Measurements from ENCODE around the gene RAD51B.

DNA sequence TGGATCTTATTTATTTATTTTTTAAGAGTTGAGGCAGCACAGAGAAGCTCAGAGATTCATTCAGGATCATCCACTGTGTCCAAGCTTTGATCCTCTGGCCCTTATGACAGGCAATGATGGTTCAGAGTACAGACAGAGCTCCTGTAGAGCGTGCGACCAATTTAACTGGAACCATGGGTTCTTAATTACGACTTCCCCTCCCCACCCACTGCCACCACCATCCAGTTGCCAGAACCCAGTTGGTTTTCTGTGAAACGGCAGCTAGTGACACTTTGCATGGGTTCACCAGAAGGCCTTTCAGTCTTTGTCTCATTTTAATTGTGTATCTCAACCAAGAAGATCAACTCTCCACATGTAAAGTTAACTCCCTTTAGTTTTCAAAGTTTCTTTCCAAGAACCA is 495.1 kb downstream of the RAD51B start:
- TF ChIP-seq, protein P1, sequence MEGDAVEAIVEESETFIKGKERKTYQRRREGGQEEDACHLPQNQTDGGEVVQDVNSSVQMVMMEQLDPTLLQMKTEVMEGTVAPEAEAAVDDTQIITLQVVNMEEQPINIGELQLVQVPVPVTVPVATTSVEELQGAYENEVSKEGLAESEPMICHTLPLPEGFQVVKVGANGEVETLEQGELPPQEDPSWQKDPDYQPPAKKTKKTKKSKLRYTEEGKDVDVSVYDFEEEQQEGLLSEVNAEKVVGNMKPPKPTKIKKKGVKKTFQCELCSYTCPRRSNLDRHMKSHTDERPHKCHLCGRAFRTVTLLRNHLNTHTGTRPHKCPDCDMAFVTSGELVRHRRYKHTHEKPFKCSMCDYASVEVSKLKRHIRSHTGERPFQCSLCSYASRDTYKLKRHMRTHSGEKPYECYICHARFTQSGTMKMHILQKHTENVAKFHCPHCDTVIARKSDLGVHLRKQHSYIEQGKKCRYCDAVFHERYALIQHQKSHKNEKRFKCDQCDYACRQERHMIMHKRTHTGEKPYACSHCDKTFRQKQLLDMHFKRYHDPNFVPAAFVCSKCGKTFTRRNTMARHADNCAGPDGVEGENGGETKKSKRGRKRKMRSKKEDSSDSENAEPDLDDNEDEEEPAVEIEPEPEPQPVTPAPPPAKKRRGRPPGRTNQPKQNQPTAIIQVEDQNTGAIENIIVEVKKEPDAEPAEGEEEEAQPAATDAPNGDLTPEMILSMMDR (IDR thresholded peaks at IDR 0.05; ENCODE audit: insufficient read depth, low read length): no peak
- TF ChIP-seq POLR2AphosphoS5 (IDR thresholded peaks at IDR 0.05; ENCODE audit: low read depth) (no peak), GABPA (IDR thresholded peaks at IDR 0.05; ENCODE audit: low read depth) (no peak), SPI1 (IDR thresholded peaks at IDR 0.05; ENCODE audit: borderline replicate concordance, low read depth) (no peak)
- TF ChIP-seq, protein P2, sequence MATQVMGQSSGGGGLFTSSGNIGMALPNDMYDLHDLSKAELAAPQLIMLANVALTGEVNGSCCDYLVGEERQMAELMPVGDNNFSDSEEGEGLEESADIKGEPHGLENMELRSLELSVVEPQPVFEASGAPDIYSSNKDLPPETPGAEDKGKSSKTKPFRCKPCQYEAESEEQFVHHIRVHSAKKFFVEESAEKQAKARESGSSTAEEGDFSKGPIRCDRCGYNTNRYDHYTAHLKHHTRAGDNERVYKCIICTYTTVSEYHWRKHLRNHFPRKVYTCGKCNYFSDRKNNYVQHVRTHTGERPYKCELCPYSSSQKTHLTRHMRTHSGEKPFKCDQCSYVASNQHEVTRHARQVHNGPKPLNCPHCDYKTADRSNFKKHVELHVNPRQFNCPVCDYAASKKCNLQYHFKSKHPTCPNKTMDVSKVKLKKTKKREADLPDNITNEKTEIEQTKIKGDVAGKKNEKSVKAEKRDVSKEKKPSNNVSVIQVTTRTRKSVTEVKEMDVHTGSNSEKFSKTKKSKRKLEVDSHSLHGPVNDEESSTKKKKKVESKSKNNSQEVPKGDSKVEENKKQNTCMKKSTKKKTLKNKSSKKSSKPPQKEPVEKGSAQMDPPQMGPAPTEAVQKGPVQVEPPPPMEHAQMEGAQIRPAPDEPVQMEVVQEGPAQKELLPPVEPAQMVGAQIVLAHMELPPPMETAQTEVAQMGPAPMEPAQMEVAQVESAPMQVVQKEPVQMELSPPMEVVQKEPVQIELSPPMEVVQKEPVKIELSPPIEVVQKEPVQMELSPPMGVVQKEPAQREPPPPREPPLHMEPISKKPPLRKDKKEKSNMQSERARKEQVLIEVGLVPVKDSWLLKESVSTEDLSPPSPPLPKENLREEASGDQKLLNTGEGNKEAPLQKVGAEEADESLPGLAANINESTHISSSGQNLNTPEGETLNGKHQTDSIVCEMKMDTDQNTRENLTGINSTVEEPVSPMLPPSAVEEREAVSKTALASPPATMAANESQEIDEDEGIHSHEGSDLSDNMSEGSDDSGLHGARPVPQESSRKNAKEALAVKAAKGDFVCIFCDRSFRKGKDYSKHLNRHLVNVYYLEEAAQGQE (IDR thresholded peaks at IDR 0.05; ENCODE audit: insufficient replicate concordance, low read depth): no peak

All from HL-60 (cell line).